IPS DF 4.7 (cell line): ENCODE results near the gene MZT2A.
"Not testable (repeated sequence)": the region's sequence is repeated elsewhere in the genome, so short reads cannot be mapped to it uniquely, and the experiment has no call there.

ENCODE experiments used
- DNase-seq: peaks from one replicate; pipeline ENCODE4 v3.0.0-alpha.2; 2013; ENCODE audit warnings: low spot score; ENCODE audit errors: extremely low read depth

MZT2A gene

GRCh38 chr2:131520526-131520925 lies 28.3 kb upstream of the MZT2A start:
- no peak for DNase-seq

GRCh38 chr2:131519871-131520470 lies 27.8 kb upstream of the MZT2A start:
- DNase-seq = not testable (repeated sequence)

GRCh38 chr2:131519466-131519865 lies 27.3 kb upstream of the MZT2A start:
- DNase-seq = no peak

GRCh38 chr2:131518531-131518930 lies 26.3 kb upstream of the MZT2A start:
- not testable (repeated sequence) for DNase-seq

GRCh38 chr2:131517856-131518255 lies 25.7 kb upstream of the MZT2A start:
- not testable (repeated sequence) for DNase-seq

GRCh38 chr2:131517106-131517831 lies 25.1 kb upstream of the MZT2A start:
- no peak for DNase-seq

GRCh38 chr2:131516621-131517020 lies 24.4 kb upstream of the MZT2A start:
- not testable (repeated sequence) for DNase-seq

- no peak for DNase-seq
Observed at GRCh38 chr2:131516011-131516410, 23.8 kb upstream of the MZT2A start.

- DNase-seq = not testable (repeated sequence)
Observed at GRCh38 chr2:131515235-131515634, 23.0 kb upstream of the MZT2A start.

GRCh38 chr2:131514408-131515166 lies 22.4 kb upstream of the MZT2A start:
- not testable (repeated sequence) for DNase-seq

GRCh38 chr2:131511969-131512870 lies 20.0 kb upstream of the MZT2A start:
- DNase-seq = not testable (repeated sequence)

GRCh38 chr2:131511291-131511968 lies 19.2 kb upstream of the MZT2A start:
- not testable (repeated sequence) for DNase-seq

- no peak for DNase-seq
Observed at GRCh38 chr2:131509615-131510014, 17.4 kb upstream of the MZT2A start.

GRCh38 chr2:131504082-131504750 lies 12.0 kb upstream of the MZT2A start:
- DNase-seq = not testable (repeated sequence)

GRCh38 chr2:131503587-131503986 lies 11.4 kb upstream of the MZT2A start:
- not testable (repeated sequence) for DNase-seq

- not testable (repeated sequence) for DNase-seq
Observed at GRCh38 chr2:131498321-131498973, 6.2 kb upstream of the MZT2A start.

GRCh38 chr2:131495506-131495905 lies 3.3 kb upstream of the MZT2A start:
- DNase-seq = not testable (repeated sequence)

GRCh38 chr2:131493199-131493968 lies 1.2 kb upstream of the MZT2A start:
- DNase-seq = no peak
